Activated B cell treated with CpG ODN at 0.5 μM for 24 hours (primary cell): ENCODE measurements around the gene GPX6. TPM values are rescaled to one million over a fixed set of nuclear protein-coding genes. Genes with fewer than 3 reads are reported as not detected.
"Not testable (repeated sequence)": the region's sequence is repeated elsewhere in the genome, so short reads cannot be mapped to it uniquely, and the experiment has no call there.

ENCODE experiments used
- ATAC-seq: fragments of 200-7000 bp; cut with Tn5 transposase; one replicate; pipeline ENCODE4 v1.10.0; 2021; ENCODE audit warnings: low read depth, mild to moderate bottlenecking, moderate library complexity
- CTCF ChIA-PET: fragments of 350-600 bp; sonication (Branson Sonifier 250); formaldehyde crosslinking; loops from one replicate; lab custom pipeline; 2021; ENCODE audit warnings: antibody characterized with exemption; lab: Charles Lee
- POLR2A ChIA-PET: fragments of 350-600 bp; sonication (Branson Sonifier 250); formaldehyde crosslinking; loops from one replicate; lab custom pipeline; 2021; ENCODE audit warnings: antibody characterized with exemption; lab: Charles Lee
- DNase-seq: peaks from one replicate; pipeline ENCODE4 v3.0.0; 2022
- H3K27ac Mint-ChIP-seq: one replicate; pipeline ENCODE4 v1.8.0; 2020; ENCODE audit warnings: mixed read lengths
- H3K27me3 Mint-ChIP-seq: one replicate; pipeline ENCODE4 v1.8.0; 2021; ENCODE audit warnings: mixed read lengths
- H3K36me3 Mint-ChIP-seq: one replicate; pipeline ENCODE4 v1.8.0; 2021; ENCODE audit warnings: low read depth, mixed read lengths
- H3K4me1 Mint-ChIP-seq: one replicate; pipeline ENCODE4 v1.8.0; 2021; ENCODE audit warnings: mixed read lengths
- H3K4me3 Mint-ChIP-seq: one replicate; pipeline ENCODE4 v1.8.0; 2020; ENCODE audit warnings: mild to moderate bottlenecking, mixed read lengths
- H3K9me3 Mint-ChIP-seq: one replicate; pipeline ENCODE4 v1.8.0; 2020; ENCODE audit warnings: mixed read lengths
- intact Hi-C: fragments of 100-400 bp; cut with micrococcal nuclease; formaldehyde crosslinking; loops from one replicate; pipeline ENCODE4 v1.15.1; 2024
- total RNA-seq: library from RNA; stranded (reverse); gene quantifications from 2 replicates; pipeline ENCODE4 v1.2.3, GENCODE V29; 2022
- TF ChIP-seq, protein P1 (sequence below): fragments of 200-600 bp; IDR thresholded peaks from one replicate; pipeline ENCODE4 v1.8.0; 2022; ENCODE audit warnings: antibody characterized with exemption, mild to moderate bottlenecking

GPX6 gene
- total RNA-seq, 1 donor from 2014 or later: not detected

DNA sequence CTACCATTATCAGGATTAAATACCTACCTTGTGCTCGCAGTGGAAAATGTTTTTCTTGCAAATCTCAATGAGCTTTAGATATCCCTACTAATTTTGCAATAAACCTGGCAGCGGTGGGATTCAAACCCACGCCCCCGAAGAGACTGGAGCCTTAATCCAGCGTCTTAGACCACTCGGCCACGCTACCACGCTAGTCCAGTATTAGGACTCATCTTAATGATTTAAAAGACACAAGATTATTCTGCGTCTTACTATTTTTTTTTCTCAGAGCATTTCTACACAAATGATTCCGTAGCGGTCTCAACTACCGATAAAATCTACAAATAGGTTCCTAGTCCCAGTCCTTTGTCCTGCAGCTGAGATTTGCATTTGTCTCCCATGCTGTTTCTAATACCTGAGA is 37.1 kb downstream of the GPX6 start:
- no peak overlapping the region for H3K4me3 Mint-ChIP-seq
- no peaks in the 10 kb centered on the region for H3K9me3 Mint-ChIP-seq
- H3K27me3 Mint-ChIP-seq: peaks cover 57% of the 10 kb centered on the region
- H3K4me1 Mint-ChIP-seq: peaks cover 2% of the 10 kb centered on the region
- intact Hi-C loops: no loop called here
- CTCF ChIA-PET: no interaction called here
- TF ChIP-seq, protein P1, sequence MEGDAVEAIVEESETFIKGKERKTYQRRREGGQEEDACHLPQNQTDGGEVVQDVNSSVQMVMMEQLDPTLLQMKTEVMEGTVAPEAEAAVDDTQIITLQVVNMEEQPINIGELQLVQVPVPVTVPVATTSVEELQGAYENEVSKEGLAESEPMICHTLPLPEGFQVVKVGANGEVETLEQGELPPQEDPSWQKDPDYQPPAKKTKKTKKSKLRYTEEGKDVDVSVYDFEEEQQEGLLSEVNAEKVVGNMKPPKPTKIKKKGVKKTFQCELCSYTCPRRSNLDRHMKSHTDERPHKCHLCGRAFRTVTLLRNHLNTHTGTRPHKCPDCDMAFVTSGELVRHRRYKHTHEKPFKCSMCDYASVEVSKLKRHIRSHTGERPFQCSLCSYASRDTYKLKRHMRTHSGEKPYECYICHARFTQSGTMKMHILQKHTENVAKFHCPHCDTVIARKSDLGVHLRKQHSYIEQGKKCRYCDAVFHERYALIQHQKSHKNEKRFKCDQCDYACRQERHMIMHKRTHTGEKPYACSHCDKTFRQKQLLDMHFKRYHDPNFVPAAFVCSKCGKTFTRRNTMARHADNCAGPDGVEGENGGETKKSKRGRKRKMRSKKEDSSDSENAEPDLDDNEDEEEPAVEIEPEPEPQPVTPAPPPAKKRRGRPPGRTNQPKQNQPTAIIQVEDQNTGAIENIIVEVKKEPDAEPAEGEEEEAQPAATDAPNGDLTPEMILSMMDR: no peak
- POLR2A ChIA-PET: no interaction called here
- no peaks in the 10 kb centered on the region for H3K36me3 Mint-ChIP-seq
- no peak overlapping the region for H3K27ac Mint-ChIP-seq
- DNase-seq (no peak), ATAC-seq (no peak)

- H3K27ac Mint-ChIP-seq: no peak overlapping the region
- intact Hi-C loops: no loop called here
Observed at GRCh38 chr6:28474441-28475219, 41.0 kb downstream of the GPX6 start.

GRCh38 chr6:28469153-28469745 is 46.3 kb downstream of the GPX6 start:
- intact Hi-C loops, CTCF ChIA-PET, H3K4me1 Mint-ChIP-seq, H3K27ac Mint-ChIP-seq, POLR2A ChIA-PET, H3K36me3 Mint-ChIP-seq, H3K4me3 Mint-ChIP-seq, DNase-seq, ATAC-seq: not testable (repeated sequence)
- Mint-ChIP-seq H3K9me3 (peaks cover 15% of the 10 kb centered on the region), H3K27me3 (peaks cover 33% of the 10 kb centered on the region)

More at GRCh38 chr6:28474441-28475219, 41.0 kb downstream of the GPX6 start:
- Mint-ChIP-seq H3K36me3 (no peaks in the 10 kb centered on the region), H3K4me3 (no peak overlapping the region), H3K9me3 (peaks cover 6% of the 10 kb centered on the region), H3K27me3 (peaks cover 56% of the 10 kb centered on the region), H3K4me1 (peaks cover 2% of the 10 kb centered on the region)
- ChIA-PET CTCF (no interaction called here), POLR2A (no interaction called here)
- ATAC-seq: no peak
- DNase-seq: no peak
- TF ChIP-seq, protein P1: no peak

- ChIA-PET CTCF (no interaction called here), POLR2A (interaction anchor here (0.7 kb wide), 1 partner anchor 1178 kb away, joined by 3 read pairs; no protein-coding TSS in a partner anchor)
- Mint-ChIP-seq H3K27me3 (peaks cover 34% of the 10 kb centered on the region), H3K4me3 (no peak overlapping the region), H3K27ac (no peak overlapping the region), H3K36me3 (no peaks in the 10 kb centered on the region), H3K4me1 (no peaks in the 10 kb centered on the region), H3K9me3 (peaks cover 15% of the 10 kb centered on the region)
- DNase-seq (no peak), ATAC-seq (no peak)
- TF ChIP-seq, protein P1: no peak
- intact Hi-C loops: no loop called here
Observed at GRCh38 chr6:28468056-28468455, 47.5 kb downstream of the GPX6 start.

GRCh38 chr6:28462401-28462800 is 53.2 kb downstream of the GPX6 start:
- intact Hi-C loops: no loop called here
- no peaks in the 10 kb centered on the region for H3K4me1 Mint-ChIP-seq
- TF ChIP-seq, protein P1: no peak
- H3K4me3 Mint-ChIP-seq: no peak overlapping the region
- ATAC-seq (no peak), DNase-seq (no peak)
- ChIA-PET POLR2A (no interaction called here), CTCF (no interaction called here)
- H3K9me3 Mint-ChIP-seq: no peaks in the 10 kb centered on the region
- no peak overlapping the region for H3K27ac Mint-ChIP-seq
- H3K27me3 Mint-ChIP-seq: peaks cover 47% of the 10 kb centered on the region
- H3K36me3 Mint-ChIP-seq: no peaks in the 10 kb centered on the region
